Pancreas (tissue), 10 donors: ENCODE data around the gene ZNF438. TPM values are rescaled to one million over a fixed set of nuclear protein-coding genes. Genes with fewer than 3 reads are reported as not detected.

Source experiments
- ATAC-seq, 4 donors: fragments of 200-7000 bp; cut with Tn5 transposase; one replicate each; pipeline versions ENCODE4 v1.8.0 to v1.9.1; 2020; ENCODE audit warnings: mild to moderate bottlenecking in 4 of 4, moderate library complexity in 4 of 4
- DNase-seq, 6 donors: peaks; one replicate each; pipeline ENCODE4 v3.0.0-alpha.2; 2020
- FAIRE-seq: peaks from 2 replicates; lab custom pipeline; 2012; peaks lifted over from hg19 to GRCh38; lab: Jason Lieb, UNC
- H3K27ac ChIP-seq, 4 donors: fragments of 200-600 bp; sonication (generic); 1 replicate in 3 of 4; 2 replicates in 1 of 4; pipeline versions ENCODE4 v1.5.0 to v1.8.0; 2020
- H3K27me3 ChIP-seq, 4 donors: fragments of 200-600 bp; one replicate each; pipeline ENCODE4 v1.8.0; 2021
- H3K36me3 ChIP-seq, 3 donors: fragments of 200-600 bp; sonication (generic) in 1 of 3; one replicate each; pipeline versions ENCODE4 v1.5.0 to v1.8.0; 2020 to 2021
- H3K4me1 ChIP-seq, 3 donors: fragments of 200-600 bp; one replicate each; pipeline ENCODE4 v1.8.0; 2021
- H3K4me3 ChIP-seq, 4 donors: fragments of 200-600 bp; sonication (generic) in 2 of 4; one replicate each; pipeline versions ENCODE4 v1.5.0 to v1.8.0; 2020 to 2021
- H3K9me3 ChIP-seq, 4 donors: fragments of 200-600 bp; one replicate each; pipeline ENCODE4 v1.8.0; 2021
- WGBS, 2 donors: extraction: QIAGEN DNeasy Blood & Tissue Kit; methylation state at CpG; one replicate each; pipeline ENCODE4 v1.1.7; 2013; 5-methylcytosine and 5-hydroxymethylcytosine counted together
- intact Hi-C, 3 donors: fragments of 100-400 bp; cut with DNase I; formaldehyde crosslinking; loops; one replicate each; pipeline versions ENCODE4 v1.11.1 to v1.14.2; 2022
- polyA plus RNA-seq, 2 donors: library from polyadenylated mRNA; stranded (reverse); fragments of 200-250 nt; gene quantifications; one replicate each; pipeline ENCODE4 v1.2.3, GENCODE V29; 2013
- total RNA-seq, 6 donors: library from RNA; stranded (reverse); fragmentation: NEBNext Ultra II Directional in 4 of 6; extraction: Animal tissue kit (Norgen Biotek cat#: 25700) in 4 of 6; gene quantifications; one replicate each; pipeline versions ENCODE4 v1.2.1 to v1.2.4, GENCODE V29; 2021 to 2023
- TF ChIP-seq, protein P1 (sequence below), 4 donors: fragments of 200-600 bp; sonication (generic) in 3 of 4; IDR thresholded peaks; one replicate each; pipeline versions ENCODE4 v1.5.0 to v1.8.0; 2021; ENCODE audit warnings: antibody characterized with exemption in 4 of 4
- donor health status: healthy with polysubstance abuse.
- donor health status: DM: no; HTN: no; CAD: no; lungs with moderate emphysema.
- donor health status: DM: no; HTN: no; CAD: no.
- donor health status: control.
- donor health status: control.
- donor health status: Bipolar disorder and iron deficiency.
- donor health status: DM: yes; HTN: yes; CAD: no.
- donor health status: DM: no; HTN: no; CAD: no.
- donor health status: DM: no; HTN: no; CAD: no.
- donor health status: DM: yes; HTN: yes; CAD: no.

Gene ZNF438
- total and polyA plus RNA-seq, 8 donors: 1.5 to 4.8 (median 2.5) TPM

DNA sequence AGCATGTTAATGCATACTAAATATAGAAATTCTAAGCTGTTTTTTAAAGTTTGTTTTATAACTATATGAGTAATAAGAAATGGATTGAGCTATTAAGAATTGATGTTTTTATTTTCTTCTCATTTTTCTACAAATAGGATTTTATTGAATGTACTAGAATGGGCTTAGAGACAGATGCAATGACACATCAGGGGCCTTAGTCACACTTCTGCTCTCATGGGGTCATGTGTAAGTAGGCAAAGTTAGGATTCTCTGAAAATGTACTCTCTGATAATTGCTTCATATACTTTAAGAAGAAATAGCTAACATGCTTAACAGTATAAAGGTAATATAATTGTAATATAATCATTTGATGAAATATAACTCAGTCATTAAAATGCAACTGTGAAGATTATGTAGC, 154.6 kb downstream of the ZNF438 start:
- ATAC-seq (no peak), FAIRE-seq (no peak)

DNA sequence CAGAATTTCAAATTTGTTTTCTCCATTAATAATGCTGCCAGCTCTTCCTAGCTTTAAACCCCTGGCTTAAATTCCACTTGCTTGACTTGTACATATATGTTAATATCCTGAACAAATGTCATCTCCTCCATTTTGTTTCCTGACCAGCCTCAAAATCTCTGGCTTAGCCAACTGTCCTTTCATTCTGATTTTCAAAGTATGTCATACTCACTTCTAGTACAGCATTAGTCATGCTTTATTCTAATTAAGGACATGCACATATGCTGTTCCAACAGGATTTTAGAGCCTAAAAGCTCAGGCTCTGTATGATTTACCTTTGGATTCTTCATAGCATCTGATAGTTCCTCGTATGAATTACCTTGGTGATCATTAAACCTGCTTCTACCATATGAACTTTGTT, 158.3 kb downstream of the ZNF438 start:
- ATAC-seq (no peak), FAIRE-seq (no peak), DNase-seq (no peak)
- Histone ChIP-seq H3K4me3 (no peak overlapping the region), H3K27ac (no peak overlapping the region), H3K9me3 (no peaks in the 10 kb centered on the region), H3K4me1 (no peaks in the 10 kb centered on the region), H3K36me3 (peaks cover 0 to 6% (median 0%) of the 10 kb centered on the region in 3 donors), H3K27me3 (no peaks in the 10 kb centered on the region)
- intact Hi-C loops: no loop called here
- TF ChIP-seq, protein P1, sequence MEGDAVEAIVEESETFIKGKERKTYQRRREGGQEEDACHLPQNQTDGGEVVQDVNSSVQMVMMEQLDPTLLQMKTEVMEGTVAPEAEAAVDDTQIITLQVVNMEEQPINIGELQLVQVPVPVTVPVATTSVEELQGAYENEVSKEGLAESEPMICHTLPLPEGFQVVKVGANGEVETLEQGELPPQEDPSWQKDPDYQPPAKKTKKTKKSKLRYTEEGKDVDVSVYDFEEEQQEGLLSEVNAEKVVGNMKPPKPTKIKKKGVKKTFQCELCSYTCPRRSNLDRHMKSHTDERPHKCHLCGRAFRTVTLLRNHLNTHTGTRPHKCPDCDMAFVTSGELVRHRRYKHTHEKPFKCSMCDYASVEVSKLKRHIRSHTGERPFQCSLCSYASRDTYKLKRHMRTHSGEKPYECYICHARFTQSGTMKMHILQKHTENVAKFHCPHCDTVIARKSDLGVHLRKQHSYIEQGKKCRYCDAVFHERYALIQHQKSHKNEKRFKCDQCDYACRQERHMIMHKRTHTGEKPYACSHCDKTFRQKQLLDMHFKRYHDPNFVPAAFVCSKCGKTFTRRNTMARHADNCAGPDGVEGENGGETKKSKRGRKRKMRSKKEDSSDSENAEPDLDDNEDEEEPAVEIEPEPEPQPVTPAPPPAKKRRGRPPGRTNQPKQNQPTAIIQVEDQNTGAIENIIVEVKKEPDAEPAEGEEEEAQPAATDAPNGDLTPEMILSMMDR (IDR thresholded peaks at IDR 0.05): no peak
- WGBS, 2 donors: 87 to 88% methylated on average over 1 of the region's 1 CpG

More for the DNA sequence above, 154.6 kb downstream of the ZNF438 start:
- no peaks in the 10 kb centered on the region for H3K27me3 ChIP-seq
- no peaks in the 10 kb centered on the region for H3K4me1 ChIP-seq
- peaks cover 0 to 6% (median 0%) of the 10 kb centered on the region in 3 donors for H3K36me3 ChIP-seq
- H3K4me3 ChIP-seq: no peak overlapping the region
- TF ChIP-seq, protein P1 (IDR thresholded peaks at IDR 0.05): no peak
- no peak overlapping the region for H3K27ac ChIP-seq
- no peak for DNase-seq
- intact Hi-C loops: no loop called here
- H3K9me3 ChIP-seq: no peaks in the 10 kb centered on the region

DNA sequence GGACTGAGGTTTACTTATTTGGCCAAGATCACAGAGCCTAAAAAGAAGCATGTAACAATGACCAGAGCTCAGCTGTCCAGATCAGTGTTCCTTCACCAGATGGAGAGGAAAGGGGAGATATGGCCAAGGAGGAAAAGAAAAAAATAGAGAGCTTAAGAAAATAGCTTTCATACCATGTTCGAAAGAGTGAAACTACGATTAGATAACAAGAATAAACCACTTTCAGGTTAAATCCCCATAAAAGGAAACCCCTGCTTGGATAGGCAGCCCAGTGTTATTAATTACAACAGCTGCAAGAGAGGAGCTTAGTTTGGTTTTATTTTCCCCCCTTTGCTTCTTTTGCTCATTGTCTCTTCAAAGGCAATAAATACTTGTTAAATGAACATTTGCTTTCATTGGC, 160.8 kb downstream of the ZNF438 start:
- no peaks in the 10 kb centered on the region for H3K4me1 ChIP-seq
- no peaks in the 10 kb centered on the region for H3K27me3 ChIP-seq
- no peak overlapping the region for H3K4me3 ChIP-seq
- intact Hi-C loops: no loop called here
- no peak for FAIRE-seq
- H3K9me3 ChIP-seq: no peaks in the 10 kb centered on the region
- 87 to 89% methylated on average over 2 of the region's 2 CpGs for WGBS, 2 donors
- DNase-seq: no peak
- no peak overlapping the region for H3K27ac ChIP-seq
- no peaks in the 10 kb centered on the region for H3K36me3 ChIP-seq
- ATAC-seq: no peak
- TF ChIP-seq, protein P1 (IDR thresholded peaks at IDR 0.05): no peak

DNA sequence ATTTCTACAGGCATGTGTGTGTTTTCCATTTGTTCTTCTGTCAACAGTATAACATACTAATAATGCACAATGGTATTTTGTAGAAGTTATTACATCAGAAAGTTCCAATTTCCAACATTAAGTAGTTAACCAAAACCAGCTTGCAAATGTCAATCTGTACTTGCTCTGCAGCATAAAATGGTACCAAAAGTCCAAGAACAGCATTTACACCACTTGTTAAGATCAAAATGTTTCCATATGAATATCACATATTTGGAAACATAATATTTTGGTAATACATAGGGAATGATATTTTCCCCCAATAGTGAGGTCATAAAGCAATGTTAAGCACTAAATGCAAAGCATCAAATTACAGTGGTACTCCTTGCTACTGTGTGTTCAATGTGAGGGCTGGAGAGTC, 162.1 kb downstream of the ZNF438 start:
- Histone ChIP-seq H3K4me3 (no peak overlapping the region), H3K4me1 (no peaks in the 10 kb centered on the region), H3K27ac (no peak overlapping the region), H3K9me3 (no peaks in the 10 kb centered on the region), H3K36me3 (no peaks in the 10 kb centered on the region), H3K27me3 (no peaks in the 10 kb centered on the region)
- FAIRE-seq: no peak
- TF ChIP-seq, protein P1 (IDR thresholded peaks at IDR 0.05): no peak
- intact Hi-C loops: no loop called here
- no peak for DNase-seq
- no peak for ATAC-seq

DNA sequence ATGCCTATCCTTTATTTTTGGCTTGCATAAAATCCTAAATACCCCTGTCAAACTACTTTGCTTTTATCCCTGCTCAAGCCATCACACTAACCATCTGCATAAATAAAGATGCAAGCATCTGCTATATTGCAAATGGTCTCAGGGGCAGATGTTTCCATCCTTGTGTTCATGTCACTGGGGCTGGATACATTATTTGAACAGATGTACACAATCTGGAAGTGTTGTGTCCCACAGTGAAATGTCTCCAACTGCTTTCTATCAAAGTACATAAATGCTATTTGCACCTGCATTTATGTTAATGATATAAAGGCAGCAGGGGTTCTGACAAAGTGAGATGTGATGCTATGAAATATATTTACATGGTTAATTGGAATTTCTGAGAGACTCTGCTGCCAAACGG, 163.1 kb downstream of the ZNF438 start:
- FAIRE-seq (no peak), DNase-seq (no peak), ATAC-seq (no peak)
- Histone ChIP-seq H3K36me3 (no peaks in the 10 kb centered on the region), H3K4me1 (no peaks in the 10 kb centered on the region), H3K9me3 (no peaks in the 10 kb centered on the region), H3K27ac (no peak overlapping the region), H3K27me3 (no peaks in the 10 kb centered on the region), H3K4me3 (no peak overlapping the region)
- TF ChIP-seq, protein P1 (IDR thresholded peaks at IDR 0.05): no peak
- intact Hi-C loops: no loop called here
- 76 to 96% methylated on average over 1 of the region's 1 CpG for WGBS, 2 donors
